Measurements from ENCODE around the gene OR10V1.
A peak's percentile ranks its signal among the peaks of the same experiment; 100 is the strongest.

OR10V1 gene

DNA sequence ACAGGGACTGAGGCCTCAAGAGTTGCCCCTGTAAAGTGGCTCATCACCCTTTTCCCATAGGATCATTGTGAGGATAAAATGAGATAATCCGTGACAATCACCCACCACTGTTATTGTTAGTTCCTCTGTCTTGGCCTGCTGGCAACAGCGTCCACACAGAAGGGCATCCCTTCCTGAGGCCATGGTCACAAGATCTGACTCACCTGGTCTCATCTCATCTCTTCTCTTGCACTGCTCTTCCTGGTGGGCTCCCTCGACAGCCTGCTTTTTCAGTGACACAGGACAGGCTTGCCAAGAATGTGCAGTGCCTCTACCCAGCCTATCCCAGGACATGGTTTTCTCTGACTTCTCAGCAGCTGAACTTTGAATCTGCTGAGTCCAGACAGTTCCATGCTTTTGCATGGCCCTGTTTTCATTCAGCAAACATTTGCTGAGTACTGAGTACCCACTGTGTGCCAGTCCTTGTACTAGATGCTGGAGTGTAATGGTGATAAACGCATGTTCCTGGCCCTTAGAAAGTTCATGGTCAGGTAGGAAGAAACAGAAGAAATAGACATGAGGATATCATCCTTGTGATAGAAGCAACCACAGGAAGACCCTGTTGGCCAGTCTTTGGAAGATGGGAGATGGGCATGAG is 44.9 kb upstream of the OR10V1 start:
- no peak for TF ChIP-seq TAF1 (IDR thresholded peaks at IDR 0.05; ENCODE audit: borderline replicate concordance, insufficient read depth, low read length)
- no peak for TF ChIP-seq FOXP2 (optimal IDR thresholded peaks at IDR 0.05; ENCODE audit: borderline replicate concordance, extremely low read depth, extremely low read length, insufficient read depth)
- TF ChIP-seq SIN3A (IDR thresholded peaks at IDR 0.05; ENCODE audit: borderline replicate concordance, insufficient read depth, low read length): no peak
- no peak for TF ChIP-seq REST (IDR thresholded peaks at IDR 0.05; ENCODE audit: insufficient read depth in 1 of 2, low read depth in 2 of 2, low read length in 2 of 2)
- no peak for TF ChIP-seq POLR2AphosphoS5 (IDR thresholded peaks at IDR 0.05; ENCODE audit: low read depth, low read length)

GRCh38 chr11:59756845-59757244 is 43.2 kb upstream of the OR10V1 start:
- TF ChIP-seq FOXP2 (optimal IDR thresholded peaks at IDR 0.05; ENCODE audit: borderline replicate concordance, extremely low read depth, extremely low read length, insufficient read depth) (no peak), POLR2AphosphoS5 (IDR thresholded peaks at IDR 0.05; ENCODE audit: low read depth, low read length) (no peak), REST (IDR thresholded peaks at IDR 0.05; ENCODE audit: insufficient read depth in 1 of 2, low read depth in 2 of 2, low read length in 2 of 2) (no peak), TAF1 (IDR thresholded peaks at IDR 0.05; ENCODE audit: borderline replicate concordance, insufficient read depth, low read length) (no peak), SIN3A (IDR thresholded peaks at IDR 0.05; ENCODE audit: borderline replicate concordance, insufficient read depth, low read length) (no peak)

DNA sequence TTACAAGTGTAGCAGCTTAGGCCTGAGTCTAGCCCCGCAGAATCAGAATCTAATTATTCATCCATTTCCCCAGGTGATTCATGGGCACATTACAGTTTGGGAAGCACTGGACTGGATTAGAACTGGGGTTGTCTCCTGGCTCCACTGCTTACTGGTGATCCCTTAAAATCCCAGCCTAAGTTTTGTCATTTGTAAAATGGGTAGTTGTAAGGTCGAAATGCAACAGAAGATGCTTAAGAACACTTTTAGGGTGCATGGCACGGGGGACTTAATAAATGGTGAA is 42.9 kb upstream of the OR10V1 start:
- TF ChIP-seq SIN3A (IDR thresholded peaks at IDR 0.05; ENCODE audit: borderline replicate concordance, insufficient read depth, low read length): no peak
- no peak for TF ChIP-seq POLR2AphosphoS5 (IDR thresholded peaks at IDR 0.05; ENCODE audit: low read depth, low read length)
- no peak for TF ChIP-seq FOXP2 (optimal IDR thresholded peaks at IDR 0.05; ENCODE audit: borderline replicate concordance, extremely low read depth, extremely low read length, insufficient read depth)
- no peak for TF ChIP-seq REST (IDR thresholded peaks at IDR 0.05; ENCODE audit: insufficient read depth in 1 of 2, low read depth in 2 of 2, low read length in 2 of 2)
- no peak for TF ChIP-seq TAF1 (IDR thresholded peaks at IDR 0.05; ENCODE audit: borderline replicate concordance, insufficient read depth, low read length)

DNA sequence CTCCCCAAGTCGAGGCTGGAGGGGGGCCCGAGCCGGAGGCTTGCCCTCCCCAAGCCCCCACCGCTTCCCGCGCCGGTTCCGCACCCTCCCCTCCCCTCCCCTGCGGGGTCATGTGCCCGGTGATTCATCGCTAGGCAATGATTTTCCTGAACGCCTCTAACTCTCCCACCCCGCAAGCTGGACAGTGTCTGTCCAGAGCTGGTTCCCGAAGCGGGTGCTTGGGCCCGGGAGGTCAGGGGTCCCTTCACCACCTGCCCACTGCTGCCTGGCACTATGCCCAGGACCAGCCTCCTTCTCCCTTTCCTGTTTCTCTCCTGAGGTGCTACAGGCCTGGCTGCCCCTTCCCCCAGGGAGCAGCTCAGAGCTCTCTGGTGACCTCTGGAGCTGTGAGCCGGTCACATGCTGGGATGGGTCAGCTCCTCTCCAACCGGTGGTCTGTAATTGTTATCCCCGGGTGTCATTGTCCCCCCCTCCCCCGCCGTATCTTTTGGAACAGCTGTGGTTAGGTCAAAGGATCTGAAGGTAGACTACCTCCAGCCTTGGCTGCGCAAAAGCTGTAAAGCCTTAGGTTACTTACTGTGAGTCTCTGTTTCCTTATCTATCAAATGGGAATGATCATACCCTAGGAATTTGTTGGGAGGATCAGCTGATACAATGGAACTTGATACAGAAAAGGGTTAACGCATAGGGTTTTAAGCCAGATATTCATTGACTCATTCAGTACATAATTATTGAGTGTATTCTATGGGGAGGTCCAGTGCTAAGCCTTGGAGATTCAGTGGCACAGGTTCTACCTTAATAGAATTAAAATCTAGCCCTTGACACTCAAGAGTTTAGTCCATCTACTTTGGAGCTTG is 42.3 kb upstream of the OR10V1 start:
- TF ChIP-seq REST (IDR thresholded peaks at IDR 0.05; ENCODE audit: insufficient read depth in 1 of 2, low read depth in 2 of 2, low read length in 2 of 2): peak in 1 of 2 experiments; percentile 34; a peak in 1 of 4 replicates
- no peak for TF ChIP-seq FOXP2 (optimal IDR thresholded peaks at IDR 0.05; ENCODE audit: borderline replicate concordance, extremely low read depth, extremely low read length, insufficient read depth)

Measured in PFSK-1 (cell line).